M059J (cell line): ENCODE data around the gene TPO. TPM values are rescaled to one million over a fixed set of nuclear protein-coding genes. Genes with fewer than 3 reads are reported as not detected.
"Not testable (repeated sequence)": the region's sequence is repeated elsewhere in the genome, so short reads cannot be mapped to it uniquely, and the experiment has no call there.

ENCODE experiments used
- DNase-seq: peaks from one replicate; pipeline ENCODE4 v3.0.0-alpha.2; 2012; ENCODE audit warnings: low read depth
- total RNA-seq: library from RNA; depleted of rRNA; stranded (reverse); fragments of >200 nt; shearing (Covaris generic); gene quantifications from 2 replicates; pipeline ENCODE4 v1.2.3, GENCODE V29; 2014

TPO gene
- total RNA-seq, 1 experiment from 2014 or later: not detected

DNA sequence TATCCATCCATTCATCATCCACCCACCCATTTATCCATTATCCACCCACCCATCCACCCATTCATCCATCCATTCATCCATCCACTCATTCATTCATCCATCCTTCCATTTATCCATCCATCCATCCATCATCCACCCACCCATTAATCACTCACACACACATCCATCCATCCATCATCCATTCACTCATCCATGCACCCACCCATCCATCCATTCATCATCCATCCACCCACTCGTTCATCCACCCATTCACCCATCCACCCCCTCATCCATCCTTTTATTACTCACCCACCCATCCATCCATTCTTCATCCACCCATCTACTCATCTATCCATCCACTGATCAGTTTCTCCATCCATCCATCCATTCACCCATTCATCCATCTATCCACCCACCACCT is 8.1 kb upstream of the TPO start:
- no peak for DNase-seq

DNA sequence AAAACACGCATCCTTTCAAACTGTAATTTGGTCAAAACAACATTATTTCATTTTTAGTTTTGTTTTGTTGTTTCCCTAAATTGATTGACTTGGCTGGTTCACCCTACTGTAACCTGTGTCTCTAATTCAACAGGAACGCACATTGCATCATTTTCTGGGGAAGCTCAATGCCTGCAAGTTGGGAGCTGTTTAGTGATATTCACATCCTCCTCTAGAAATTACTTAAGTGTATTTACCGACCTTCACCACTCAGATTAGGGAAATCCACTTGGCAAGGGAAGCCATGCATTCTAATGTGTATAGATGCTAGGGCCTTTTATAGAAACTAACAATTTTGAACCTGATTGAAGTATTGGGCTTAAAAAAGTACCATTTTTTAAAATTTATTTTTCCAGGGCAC is 7.3 kb upstream of the TPO start:
- no peak for DNase-seq

DNA sequence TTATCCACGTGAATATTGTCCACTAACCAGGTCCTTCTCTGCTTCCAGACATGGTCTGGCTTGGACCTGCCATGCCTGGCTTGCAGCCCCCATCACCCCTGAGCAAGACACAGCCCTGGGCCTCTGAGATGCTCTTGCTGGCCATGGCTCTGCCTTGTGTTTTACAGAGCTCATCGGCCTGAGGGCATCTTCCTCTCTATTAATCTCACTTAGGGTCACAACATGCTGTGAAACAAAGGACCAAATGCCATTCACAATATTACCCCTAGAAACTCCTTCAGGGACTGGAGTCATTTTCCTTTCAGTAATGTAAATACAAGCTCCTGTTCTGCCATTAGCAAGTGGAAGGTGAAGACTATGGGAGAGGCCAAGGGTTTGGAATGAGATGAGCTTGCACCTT is 6.8 kb upstream of the TPO start:
- no peak for DNase-seq

DNA sequence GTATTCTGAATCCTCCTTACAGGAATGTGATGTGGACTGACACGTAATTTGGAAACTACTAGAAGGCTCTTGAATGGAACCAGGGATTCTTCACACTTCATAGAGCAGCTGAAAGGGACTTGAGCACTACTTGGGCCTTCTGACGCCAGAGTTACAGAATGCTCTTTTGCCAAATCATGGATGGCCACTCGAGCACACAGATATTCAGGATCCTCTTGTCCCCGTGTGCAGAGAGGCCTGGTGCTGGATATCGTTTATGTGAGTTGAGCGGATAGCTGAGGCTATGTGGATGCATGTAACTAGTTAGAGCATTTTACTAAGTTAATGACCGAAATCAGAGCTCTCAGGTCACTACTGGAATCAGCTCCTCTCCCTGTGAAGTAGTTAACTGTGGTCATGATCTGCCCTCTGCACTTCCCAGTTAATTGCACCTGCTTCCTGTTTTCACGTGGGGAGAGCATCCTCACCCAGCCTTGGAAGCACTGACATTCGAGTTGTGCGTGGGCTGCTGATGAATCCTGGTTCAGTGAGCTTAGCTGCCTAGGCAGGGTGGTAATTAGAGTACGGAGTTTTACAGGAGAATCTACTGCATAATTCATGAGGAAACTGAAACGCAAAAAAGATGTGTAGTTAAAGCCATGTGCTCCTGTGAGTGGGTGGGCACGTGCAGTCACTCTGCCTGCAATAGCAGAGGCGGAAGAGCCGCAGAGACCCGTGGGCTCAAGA is 5.2 kb upstream of the TPO start:
- DNase-seq: no peak

DNA sequence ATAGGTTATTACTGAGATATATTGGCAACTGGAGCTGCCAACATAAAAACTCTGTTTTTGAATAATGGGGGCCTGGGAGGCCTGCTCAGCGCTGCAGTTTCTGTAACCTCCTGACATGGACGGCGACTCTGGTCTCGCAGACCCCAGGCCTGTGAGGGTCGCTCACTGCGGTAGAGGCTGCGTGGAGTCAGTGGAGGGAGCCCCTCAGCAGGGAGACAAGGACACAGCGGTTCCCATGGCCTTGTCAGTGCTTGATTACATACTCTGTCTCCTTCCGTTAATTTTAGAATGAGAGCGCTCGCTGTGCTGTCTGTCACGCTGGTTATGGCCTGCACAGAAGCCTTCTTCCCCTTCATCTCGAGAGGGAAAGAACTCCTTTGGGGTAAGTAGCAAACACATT is 858 bp downstream of the TPO start:
- DNase-seq: no peak

DNA sequence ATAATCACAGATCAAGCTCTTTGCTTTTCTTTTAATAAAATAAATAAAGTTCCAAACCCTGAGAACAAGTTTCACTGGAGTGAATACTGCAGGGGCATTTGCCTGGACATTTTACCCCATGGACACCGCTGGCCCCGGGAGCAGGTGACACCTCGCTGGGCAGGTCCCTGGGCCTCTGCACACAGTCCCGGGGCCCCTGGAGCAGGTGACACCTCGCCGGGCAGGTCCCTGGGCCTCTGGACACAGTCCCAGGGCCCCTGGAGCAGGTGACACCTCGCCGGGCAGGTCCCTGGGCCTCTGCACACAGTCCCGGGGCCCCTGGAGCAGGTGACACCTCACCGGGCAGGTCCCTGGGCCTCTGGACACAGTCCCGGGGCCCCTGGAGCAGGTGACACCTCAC is 1.6 kb downstream of the TPO start:
- not testable (repeated sequence) for DNase-seq

DNA sequence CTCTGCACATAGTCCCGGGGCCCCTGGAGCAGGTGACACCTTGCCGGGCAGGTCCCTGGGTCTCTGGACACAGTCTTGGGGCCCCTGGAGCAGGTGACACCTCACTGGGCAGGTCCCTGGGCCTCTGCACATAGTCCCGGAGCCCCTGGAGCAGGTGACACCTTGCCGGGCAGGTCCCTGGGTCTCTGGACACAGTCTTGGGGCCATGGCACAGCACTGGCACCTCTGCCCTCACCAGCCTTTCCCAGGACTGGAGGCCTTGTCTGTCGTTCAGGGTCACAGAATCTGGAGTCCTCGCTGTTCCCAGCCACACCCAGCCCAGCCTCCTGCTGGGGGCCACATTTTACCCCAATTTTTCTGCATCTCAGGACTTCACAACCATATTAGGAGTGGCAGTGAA is 2.2 kb downstream of the TPO start:
- DNase-seq: no peak

DNA sequence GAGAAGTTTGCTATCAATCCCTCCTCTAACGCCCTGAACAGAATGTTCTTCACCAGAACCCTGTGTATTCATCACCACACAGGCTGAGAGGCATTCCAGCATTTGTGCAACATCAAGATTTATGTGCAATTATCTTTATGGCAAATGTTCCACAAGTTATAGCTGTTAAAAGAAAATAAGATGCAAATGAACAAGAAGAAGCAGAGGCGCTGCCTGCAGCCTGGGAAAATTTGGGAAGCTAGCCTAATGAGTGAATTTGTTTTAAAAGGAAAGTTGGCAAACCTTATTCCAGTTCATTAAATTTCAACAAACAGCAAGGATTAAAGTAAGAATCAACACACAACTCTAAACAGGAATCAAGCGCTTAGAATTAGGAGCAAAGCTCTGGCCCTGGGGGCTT is 5.3 kb downstream of the TPO start:
- DNase-seq: no peak

DNA sequence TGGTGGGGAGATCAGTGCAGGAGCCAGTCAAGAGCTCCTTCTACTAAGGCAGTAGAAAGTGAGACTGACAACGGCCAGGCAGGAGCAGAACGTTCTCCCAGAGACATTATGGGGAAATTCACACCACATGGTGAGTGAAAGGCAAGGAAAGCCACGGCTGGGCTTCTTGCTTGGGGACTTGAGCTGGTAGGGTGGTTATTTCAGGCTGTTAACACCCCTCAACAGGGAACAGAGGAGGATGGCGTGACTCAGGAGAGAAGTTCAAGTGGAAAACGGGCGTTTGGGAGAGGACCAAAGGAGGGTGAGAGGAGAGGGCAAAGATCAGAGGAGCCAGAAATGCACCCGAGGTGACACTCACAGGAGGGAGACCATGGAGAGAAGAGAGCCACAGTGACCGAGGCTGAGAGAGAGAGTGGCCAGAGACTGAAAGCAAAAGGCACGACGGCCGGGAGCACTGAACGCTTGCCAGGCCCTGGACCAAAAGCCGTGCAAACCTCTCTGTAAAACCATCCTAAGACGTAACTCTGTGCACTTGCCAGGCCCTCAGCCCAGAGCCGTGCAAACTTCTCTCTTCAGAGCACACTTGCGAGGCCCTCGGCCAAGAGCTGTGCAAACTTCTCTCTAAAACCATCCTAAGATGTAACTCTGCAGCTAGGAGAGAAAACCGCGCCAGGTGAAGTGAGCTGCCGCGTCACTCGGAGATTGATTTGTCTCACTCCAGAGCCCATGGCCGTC is 7.7 kb downstream of the TPO start:
- DNase-seq: no peak

DNA sequence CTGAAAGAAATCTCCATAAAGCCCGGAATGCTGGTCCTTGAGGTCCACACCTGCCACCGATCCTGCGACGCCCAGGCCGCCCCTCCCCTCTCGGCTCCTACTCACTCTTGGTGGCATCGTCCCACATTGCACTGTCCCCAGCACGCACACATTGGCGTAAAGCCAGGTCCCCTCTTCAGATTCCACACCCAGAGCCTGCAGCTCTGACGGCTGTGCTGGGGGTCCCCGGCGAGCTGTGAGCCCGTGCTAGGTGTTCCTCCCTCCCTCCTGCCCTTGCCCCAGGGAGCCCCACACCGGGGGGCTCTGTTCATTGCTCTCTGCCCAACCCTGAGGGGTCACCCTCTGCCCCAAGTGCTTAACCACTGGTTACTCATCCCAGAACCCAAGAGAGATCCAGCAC is 8.5 kb downstream of the TPO start:
- no peak for DNase-seq

DNA sequence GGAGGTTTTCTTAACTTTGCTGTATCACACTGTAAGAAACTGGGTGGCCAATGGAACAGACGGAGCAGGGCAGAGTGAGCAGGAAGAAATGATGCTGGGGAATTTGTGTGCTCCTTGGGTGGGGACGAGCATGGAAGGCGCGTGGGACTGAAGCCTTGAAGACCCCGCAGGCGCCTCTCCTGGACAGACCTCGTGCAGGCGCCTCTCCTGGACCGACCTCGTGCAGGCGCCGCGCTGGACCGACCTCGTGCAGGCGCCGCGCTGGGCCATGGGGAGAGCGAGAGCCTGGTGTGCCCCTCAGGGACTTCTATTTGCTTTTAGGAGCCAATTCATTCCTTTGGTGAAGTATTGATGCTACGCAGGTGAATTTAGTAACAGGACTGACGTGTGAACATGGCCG is 8.9 kb downstream of the TPO start:
- no peak for DNase-seq

DNA sequence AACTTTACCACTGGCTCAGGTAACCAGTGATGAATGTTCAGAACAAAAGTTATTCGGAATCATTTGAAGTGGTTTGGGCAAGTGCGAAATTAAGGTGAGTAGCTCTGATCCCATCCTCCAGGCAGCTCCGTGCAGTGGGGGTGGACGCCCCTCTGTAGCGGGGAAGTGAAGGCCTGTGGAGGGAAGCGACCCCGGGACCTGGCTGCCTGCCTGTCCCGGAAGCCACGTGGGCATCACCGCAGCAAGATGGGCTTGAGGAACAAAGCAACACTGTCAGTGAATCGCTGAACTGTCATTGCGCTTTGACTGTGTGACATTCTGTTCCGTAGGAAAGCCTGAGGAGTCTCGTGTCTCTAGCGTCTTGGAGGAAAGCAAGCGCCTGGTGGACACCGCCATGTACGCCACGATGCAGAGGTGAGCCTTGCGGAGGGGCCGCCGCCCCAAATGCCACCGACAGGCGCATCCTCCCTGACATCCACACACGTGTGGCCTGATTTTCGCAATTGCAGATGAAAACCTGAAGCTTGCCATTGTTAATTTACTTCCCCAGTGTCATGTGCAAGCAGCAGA is 9.5 kb downstream of the TPO start:
- DNase-seq: no peak

DNA sequence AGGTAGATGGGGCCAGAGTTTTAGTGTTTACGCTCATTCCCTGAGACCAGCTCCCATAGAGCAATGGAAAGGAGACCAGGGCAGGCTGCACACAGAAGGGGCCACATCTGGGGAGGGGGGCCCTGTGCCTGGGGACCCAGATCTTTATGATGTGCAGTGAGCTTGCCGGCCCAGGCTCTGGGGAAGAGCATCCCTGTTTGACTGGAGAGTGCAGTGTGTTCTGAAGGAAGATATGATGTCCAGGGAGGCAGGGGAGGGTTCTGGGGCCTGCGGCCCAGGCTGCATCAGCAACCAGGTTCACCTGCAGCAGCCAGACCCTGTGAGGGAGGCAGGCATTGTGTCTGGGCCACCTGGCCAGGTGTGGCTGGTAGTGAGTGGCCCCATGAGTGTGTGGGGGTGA is 13.8 kb downstream of the TPO start:
- no peak for DNase-seq

DNA sequence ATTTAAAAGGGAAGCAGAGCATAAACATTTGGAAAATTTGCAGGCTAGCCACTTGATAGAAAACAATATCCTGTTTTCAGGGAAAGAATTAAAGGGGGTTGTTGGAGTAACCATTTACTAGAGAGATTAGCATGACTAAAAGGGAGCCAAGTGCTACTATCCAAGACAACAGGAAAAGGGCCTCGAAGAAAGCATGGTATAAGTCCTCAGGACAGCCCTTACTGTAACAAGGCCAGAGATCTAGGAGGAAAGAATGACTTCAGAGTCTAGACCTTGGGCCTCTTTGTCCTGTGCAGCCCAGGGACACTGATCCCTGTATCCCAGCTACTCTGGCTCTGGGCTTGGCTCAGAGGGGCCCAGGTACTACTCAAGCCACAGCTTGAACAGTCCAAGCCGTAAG is 16.6 kb downstream of the TPO start:
- DNase-seq: no peak

DNA sequence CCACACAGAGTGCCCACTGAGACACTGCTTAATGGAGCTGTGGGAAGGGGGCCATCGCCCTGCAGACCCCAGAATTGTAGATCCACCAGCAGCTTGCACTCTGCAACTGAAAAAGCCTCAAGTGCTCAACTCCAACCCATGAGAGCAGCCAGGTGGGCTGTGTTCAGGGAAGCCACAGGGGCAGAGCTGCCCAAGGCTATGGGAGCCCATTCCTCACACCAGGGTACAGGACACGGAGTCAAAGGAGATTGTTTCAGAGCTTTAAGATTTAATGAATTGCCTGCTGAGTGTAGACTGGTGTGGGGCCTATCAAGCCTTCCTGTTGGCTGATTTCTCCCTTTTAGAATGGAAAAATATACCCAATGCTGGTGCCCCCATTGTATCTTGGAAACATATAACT is 17.2 kb downstream of the TPO start:
- DNase-seq: no peak

DNA sequence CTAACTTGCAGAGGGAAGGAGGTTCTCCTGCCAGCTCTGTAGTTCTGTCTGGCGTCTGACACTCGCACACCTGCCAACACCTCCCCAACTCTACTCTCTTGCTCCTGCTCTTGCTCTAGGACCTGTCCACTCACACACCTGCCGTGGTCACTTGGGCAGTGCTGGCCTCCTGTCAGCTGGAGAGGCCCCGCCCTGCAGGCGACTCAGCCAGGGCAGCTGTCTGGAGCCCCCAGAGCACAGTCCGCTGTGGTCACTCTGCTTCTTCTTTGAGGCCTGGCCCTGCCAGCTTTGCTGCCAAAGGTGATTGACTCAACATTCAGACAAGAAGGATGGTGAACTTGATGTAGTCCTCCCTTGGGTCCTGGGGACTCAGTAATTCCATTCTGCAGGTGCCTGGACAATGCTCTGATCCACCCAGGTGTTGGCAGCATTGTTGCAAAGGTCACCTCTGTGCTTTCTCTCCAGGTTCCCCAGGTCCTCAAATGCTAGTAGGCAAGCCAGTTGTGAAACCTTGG is 18.7 kb downstream of the TPO start:
- no peak for DNase-seq

DNA sequence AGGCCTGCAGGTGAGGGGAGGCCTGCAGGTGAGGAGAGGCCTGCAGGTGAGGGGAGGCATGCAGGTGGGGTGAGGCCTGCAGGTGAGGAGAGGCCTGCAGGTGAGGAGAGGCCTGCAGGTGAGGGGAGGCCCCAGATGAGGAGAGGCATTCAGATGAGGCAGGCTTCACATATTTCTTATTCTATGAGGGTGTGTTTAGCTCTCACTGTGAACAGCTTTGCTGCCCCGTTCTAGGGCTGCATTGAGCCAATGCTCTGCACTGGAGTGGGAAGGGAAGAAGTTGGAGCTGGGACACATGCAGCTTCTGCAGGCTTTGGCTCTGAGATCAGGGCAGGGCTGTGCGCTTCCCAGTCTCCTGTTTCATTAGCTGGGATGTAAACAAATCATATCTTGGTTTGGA is 19.5 kb downstream of the TPO start:
- DNase-seq: no peak

DNA sequence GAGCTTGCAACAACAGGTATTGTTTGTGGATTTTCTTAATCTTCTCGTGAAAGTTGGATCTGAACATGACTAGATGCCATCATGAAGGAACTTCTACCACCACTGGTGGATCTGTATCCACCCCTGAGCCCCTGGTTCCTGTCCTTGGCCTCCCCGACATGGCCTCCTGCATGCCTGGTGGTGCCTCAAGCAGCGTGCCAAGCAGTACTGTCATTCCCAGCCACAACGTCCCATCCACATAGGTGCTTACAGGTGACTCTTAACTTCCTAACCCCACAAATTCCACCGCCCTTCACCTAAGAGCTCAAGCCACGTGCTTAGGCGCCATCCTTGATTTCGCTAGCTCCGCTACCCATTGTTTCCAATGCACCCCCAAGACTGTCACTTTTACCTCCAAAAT is 23.1 kb downstream of the TPO start:
- no peak for DNase-seq

DNA sequence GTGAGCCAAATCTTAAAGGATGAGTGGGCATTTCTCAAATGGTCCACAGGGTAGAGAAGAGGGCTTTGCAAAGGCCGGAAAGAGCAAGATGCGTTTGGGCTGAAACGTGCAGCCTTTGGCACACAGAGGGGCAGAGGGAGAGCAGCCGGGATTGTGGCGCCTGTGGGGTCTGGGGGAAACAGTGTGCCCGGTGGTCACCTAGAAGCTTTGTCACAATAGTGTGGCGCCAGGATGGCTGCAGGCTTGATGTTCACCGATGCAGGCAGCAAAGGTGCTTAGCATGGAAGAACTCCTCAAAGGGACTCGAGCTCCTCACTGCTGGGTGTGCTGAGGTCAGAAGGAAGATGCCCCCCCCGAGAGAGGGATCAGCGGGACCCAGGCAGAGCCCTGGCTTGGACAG is 23.8 kb downstream of the TPO start:
- DNase-seq: no peak

DNA sequence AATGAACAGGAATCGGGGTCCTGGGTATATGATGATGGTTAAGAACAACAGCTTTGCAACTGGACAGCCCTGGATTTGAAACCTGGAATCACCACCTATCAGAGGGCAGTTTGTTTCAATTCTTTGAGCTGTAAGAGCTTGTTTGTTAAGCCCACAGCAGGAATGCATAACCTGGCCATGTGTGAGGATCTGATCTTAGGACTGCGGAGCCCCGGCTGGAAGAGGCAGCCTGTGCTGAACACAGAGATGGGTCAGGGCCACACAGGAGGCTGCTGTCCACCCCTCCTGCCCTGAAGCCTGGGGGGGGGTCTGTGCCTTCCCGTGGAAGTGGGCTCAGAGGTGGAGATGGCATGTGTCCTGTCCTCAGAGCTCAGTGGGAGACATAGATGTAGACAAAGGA is 24.3 kb downstream of the TPO start:
- DNase-seq: no peak

DNA sequence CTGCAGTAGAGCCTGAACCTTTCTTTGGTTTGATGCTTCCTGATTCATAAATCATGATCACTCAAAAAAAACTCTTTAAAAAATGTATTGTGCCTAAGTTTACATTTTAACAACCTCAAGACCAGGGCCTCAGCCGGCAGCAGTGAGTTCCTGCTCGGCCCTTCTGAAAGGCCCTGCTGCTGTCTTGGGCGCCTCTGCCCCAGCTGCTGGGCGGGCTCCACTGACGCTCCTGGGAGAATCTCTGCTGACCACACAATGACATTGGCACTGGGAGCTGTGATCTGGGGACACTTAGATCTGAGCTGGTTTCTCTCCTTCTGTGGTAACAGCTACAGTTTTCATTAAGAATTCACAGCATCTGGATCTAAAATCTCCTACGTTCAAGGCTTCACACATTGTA is 25.7 kb downstream of the TPO start:
- no peak for DNase-seq

DNA sequence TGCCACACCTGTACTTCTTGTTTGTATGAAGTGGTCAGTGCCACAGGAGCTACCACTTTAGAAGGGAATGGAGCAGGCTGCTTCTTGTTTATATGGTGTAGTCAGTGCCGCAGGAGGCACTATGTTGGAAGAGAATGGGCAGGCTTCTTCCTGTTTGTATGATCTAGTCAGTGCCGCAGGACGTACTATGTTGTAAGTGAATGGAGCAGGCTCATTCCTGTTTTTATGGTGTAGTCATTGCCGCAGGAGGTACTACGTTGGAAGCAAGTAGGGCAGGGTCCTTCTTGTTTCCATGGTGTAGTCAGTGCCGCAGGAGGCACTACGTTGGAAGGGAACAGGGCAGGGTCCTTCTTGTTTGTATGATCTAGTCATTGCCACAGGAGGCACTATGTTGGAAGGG is 27.3 kb downstream of the TPO start:
- DNase-seq: no peak

DNA sequence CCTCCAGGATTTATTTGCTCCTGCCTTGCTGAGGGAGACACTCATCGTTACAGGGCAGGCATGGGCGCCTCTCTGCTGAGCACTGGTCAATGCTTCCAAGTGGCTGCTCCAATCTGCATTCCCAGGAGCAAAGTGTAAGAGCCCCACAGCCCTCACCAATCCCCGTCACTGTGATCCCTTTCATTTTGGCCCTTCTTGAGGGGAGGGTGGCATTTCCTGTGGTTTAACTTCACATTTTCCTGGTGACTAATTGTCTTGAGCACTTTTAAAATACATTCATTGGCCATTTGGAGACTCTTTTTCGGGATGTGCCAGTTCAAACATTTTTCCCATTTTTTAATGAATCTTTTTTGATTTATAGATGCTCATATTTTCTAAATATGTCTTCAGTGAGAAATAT is 33.0 kb downstream of the TPO start:
- peak; percentile 31 for DNase-seq
